GOT3 (cell line): Measurements from ENCODE around the gene APOL1.
"Not testable (repeated sequence)": the region's sequence is repeated elsewhere in the genome, so short reads cannot be mapped to it uniquely, and the experiment has no call there.

Experiments
- DNase-seq: peaks from one replicate; lab custom pipeline; 2025; ENCODE audit warnings: mixed read lengths; lab: John Stamatoyannopoulos, UW

The APOL1 gene

DNA sequence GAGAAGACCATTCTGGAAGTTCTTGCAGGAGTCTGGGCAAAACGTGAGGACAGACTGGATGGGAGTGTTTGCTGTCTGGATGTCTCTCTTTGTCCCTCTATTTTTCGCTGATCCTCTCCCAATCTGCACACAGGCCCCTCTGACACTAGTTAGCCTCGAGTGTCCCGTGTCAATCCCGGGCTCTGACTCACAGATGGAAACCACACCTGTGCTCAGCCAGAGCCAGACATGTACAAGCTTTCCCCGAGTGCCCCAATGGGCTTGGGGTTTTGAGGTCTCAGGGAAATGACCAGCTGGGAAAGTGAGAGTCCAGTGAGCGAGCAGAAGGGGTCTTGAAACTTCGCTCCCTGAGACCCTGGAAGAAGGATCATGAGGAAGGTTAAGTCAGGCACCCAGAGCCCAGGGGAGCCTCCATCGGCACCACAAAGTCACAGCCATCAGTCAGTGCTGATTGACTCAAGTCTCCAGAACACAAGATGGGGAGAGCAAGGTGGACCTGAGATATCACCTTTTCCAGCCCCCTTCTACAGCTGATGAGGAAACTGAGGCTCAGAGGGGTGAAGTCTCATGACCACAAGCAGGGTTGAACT lies 27.5 kb upstream of the APOL1 start:
- DNase-seq = no peak

DNA sequence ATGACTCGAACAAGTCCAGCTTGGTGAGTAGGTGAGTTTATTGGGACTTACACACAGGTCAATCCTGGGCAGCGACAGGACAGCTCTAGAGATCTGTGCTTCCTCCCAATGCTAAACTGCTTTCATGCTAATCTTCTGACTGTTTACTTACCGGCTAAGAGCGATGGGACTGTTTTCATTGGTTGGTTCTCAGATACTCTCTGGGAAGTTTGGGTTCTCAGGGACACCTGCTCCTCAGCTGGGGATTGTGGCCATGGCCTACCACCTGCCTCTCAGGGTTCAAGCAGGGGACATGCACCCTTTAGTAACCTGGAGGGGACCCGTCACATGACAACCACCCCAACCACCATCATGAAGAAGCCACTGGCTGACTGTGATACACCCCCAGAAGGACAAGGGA lies 26.7 kb upstream of the APOL1 start:
- DNase-seq = no peak

DNA sequence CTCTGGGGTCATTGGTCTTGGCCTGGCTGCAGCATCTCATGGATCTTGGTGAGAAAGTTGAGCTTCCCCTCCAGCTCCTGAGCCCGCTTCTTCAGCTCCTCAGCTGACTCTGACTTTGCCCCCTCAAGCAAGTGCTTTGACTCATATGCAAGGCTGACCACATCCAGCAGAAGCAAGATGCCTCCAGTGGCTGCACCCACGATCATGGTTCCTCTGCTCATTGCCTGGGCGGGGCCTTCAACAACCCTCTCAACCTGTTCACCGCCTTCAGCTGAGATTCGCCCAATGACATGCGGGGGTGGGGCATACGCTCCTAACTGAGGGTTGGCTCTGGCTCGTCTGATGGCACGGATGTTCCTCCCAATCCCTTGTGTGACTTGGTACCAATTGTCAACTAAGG lies 25.5 kb upstream of the APOL1 start:
- DNase-seq = no peak

DNA sequence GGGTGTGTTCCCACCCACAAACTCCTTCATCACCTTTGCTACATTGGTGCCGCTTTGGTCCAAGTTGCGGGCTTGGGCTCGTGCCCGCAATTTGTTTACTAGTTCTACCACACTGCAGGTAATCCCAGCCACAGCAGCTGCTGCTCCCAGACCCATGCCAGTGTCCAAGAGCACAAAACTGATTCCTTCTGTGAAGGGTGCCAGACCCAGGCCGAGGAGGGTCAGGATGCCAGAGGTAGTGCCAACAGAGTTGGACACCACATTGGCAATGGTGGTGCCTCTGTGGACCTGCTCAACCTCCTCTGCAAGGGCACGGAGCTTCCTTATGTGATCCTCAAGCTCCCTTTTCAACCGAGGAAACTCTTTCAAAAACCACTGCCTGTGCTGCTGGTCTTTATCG lies 25.1 kb upstream of the APOL1 start:
- no peak for DNase-seq

- DNase-seq = not testable (repeated sequence)
These were observed 24.6 kb upstream of the APOL1 start for GRCh38 chr22:36228369-36228768.

- no peak for DNase-seq
These were observed 24.0 kb upstream of the APOL1 start for GRCh38 chr22:36228944-36229343.

DNA sequence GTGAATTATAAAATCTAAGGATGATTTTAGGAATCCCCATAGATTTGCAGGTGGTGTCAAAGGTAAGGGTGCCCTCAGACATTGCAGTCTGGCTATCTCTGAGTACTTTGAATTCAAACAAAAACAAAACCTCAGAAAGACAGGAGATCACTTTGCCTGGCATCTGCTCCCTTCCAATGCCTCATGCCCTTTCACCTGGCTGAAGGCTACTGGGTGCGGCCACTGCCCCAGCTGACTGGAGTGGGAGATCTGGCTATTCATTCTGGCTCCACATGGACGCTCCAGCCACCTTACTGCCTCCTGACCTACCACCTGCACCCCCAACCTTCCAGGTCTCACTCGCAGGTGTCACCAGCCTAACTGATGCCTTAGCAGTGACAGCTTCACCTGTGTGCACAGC lies 23.3 kb upstream of the APOL1 start:
- not testable (repeated sequence) for DNase-seq

DNA sequence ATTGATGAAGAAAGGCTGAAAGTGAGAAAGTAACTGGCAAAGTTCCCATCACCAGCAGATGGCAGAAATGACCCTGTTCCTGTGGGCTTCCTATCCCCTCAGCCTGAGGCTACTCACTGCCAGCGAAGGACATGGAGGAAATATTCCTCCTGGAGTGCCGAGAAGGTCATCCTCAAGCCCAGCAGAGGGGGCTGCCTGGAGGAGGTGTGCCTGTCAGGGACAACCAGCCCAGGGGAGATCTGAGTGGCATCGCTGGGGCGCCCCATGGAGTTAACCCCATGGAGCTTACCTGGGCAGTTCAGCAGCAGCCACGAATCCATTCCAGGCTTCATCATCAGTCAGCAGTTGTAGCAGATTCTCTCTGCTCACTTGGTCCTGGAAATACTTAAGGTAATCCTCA lies 21.9 kb upstream of the APOL1 start:
- DNase-seq = not testable (repeated sequence)

GRCh38 chr22:36232715-36233401 lies 20.1 kb upstream of the APOL1 start:
- no peak for DNase-seq

GRCh38 chr22:36233796-36234195 lies 19.1 kb upstream of the APOL1 start:
- no peak for DNase-seq

DNA sequence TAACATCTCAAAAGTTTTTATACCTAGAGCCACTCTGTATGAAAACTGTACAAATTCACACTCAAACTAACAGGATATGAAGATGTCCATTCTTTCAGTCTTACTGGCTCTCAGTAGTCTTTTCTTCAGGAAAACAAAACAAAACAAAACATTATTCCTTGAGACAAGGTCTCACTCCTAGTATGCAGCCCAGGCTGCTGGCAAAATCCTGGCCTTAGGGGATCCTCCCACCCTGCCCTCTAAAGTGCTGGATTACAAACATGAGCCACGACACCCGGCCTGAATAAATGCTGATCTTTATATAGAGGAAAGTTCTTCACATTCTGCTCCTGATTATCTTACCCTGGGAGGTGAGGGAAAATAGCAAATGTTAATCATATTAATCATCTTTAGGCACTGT lies 18.7 kb upstream of the APOL1 start:
- no peak for DNase-seq

DNA sequence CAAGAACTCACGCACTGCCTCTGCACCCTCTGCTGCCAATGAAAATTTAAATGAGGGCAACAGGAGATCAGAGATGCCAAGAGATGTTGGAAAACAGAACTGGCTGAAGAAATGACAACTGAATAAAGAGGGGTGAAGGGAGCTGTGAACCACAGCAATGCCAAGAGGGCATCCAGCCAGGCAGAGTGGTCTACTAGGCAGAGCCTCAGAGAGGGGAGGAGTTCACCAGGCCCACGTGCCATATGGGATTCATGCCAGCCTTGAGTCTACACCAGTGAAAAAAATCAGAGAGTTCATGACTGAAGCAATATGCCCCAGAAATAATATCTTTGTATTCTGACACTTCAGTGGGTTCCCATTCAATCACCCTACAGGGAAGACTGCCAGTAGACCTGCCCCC lies 18.0 kb upstream of the APOL1 start:
- no peak for DNase-seq

- no peak for DNase-seq
These were observed 17.3 kb upstream of the APOL1 start for GRCh38 chr22:36235585-36235984.

- DNase-seq = no peak
These were observed 16.3 kb upstream of the APOL1 start for GRCh38 chr22:36236388-36237319.

GRCh38 chr22:36237462-36238372 lies 15.2 kb upstream of the APOL1 start:
- no peak for DNase-seq

DNA sequence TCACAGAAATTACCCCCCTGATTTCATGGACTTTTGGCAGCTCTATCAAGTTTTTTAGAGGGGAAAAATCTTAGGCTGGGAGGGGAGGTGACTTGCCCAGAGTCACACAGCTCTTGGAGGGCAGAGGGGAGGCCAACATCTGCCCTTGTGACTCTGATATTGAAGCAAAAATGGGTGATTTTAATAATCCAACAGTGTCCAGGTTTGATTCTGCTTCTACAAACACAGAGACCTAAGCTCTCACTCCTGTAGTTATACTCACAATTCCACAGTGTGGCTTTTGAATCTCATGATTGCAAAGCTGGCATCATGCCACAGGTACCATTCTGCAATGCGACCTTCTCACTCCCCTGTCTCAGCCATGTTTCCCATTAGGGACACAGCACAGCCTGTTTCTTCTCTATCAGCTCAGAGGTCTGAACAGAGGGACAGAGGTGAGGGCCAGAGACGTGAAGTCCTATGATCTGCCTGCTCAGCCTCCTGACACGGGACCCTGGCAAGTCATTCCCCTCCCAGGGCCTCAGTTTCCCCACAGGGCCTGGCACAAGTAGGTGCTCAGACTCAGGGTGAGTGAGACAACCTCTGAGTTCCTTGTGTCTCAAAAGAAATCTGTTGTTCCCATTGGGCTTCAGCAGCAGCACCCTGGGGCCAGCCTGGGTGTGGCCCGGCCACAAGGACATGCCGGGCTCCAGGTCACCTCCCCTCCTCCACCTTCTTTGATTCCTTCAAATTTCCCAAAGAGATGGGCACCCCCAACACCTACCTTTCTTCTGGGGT lies 14.4 kb upstream of the APOL1 start:
- DNase-seq = no peak

DNA sequence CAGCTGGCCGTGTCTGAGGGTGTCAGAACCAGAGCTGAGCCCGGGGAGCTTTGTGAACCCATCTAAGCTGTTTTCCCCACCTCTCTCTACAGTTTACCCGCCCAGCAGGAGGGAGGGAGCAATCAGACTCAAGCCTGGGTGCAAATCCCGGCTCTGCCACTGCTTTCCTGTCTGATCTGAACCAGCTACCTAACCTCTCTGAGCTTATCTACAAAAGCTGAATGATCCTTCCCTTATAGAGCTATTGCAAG lies 13.9 kb upstream of the APOL1 start:
- no peak for DNase-seq

GRCh38 chr22:36239401-36240171 lies 13.3 kb upstream of the APOL1 start, which contains the start of gene APOL2:
Gene APOL2 (minus strand): TSS chr22:36239527. CDS start chr22:36233162, 6,365 bp downstream.
- peak; percentile 69 for DNase-seq

DNA sequence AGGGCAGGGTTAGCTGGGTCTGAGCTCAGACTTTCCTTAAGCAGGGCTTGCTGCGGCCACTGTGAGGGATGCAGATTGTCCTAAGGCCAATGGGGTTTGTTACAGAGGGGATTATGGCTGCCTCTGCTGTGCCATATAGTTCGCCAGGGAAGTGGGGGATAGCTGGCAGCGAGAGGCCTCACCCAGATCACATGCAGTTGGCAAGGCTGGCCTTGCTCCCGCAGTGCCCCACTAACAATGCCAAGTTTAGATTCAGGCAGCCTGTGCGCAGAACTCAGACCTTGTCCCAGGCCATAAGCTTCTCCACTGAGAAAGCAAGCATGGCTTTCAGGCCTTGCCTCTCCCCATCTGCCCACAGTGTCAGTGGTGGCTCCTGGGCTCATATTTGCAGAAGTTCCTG lies 8.9 kb upstream of the APOL1 start:
- DNase-seq = no peak
